GM12872 (cell line): ENCODE results near the gene UGT3A2.

Experiments
- TF ChIP-seq, protein P1 (sequence below): IDR thresholded peaks from 3 replicates; pipeline ENCODE4 v1.5.1; 2011; ENCODE audit warnings: low read depth, mild to moderate bottlenecking, low read length, moderate library complexity; ENCODE audit not compliant: insufficient read depth

Gene UGT3A2

DNA sequence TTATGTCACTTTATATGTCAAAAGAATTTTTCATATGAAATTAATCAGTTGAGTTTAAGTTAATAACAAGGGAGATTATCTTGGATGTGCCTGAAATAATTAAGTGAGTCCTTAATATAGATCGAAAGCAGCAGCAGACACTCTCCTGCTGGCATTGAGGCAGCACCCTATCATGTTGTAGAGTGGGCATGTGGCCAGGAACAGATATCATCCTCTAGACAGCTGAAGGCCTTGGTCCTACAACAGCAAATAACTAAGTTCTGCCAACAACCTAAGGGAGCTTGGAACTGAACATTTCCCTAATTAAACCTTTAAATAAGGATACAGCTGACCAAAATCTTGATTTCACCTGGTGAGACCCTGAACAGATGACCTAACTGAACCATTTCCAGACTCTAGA, 49.7 kb downstream of the UGT3A2 start:
- TF ChIP-seq, protein P1, sequence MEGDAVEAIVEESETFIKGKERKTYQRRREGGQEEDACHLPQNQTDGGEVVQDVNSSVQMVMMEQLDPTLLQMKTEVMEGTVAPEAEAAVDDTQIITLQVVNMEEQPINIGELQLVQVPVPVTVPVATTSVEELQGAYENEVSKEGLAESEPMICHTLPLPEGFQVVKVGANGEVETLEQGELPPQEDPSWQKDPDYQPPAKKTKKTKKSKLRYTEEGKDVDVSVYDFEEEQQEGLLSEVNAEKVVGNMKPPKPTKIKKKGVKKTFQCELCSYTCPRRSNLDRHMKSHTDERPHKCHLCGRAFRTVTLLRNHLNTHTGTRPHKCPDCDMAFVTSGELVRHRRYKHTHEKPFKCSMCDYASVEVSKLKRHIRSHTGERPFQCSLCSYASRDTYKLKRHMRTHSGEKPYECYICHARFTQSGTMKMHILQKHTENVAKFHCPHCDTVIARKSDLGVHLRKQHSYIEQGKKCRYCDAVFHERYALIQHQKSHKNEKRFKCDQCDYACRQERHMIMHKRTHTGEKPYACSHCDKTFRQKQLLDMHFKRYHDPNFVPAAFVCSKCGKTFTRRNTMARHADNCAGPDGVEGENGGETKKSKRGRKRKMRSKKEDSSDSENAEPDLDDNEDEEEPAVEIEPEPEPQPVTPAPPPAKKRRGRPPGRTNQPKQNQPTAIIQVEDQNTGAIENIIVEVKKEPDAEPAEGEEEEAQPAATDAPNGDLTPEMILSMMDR: no peak

- TF ChIP-seq, protein P1: no peak
Observed at GRCh38 chr5:36013182-36013581, 53.5 kb downstream of the UGT3A2 start.

DNA sequence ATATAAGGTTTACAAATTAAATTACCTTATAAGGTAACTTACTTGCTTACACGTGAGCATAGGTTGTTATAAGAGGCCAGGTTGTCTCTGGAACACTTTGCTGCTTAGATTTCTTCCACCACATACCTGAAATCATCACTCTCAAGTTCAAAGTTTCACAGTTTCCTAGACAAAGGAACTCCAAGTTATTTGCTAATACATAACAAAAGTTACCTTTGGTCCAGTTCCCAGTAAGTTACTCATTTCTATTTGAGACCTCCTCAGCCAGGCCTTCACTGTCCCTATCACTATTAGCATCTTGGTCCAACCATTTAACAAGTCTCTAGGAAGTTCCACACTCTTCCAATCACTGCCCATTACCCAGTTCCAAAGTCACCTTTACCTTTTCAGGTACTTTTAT, 57.0 kb downstream of the UGT3A2 start:
- TF ChIP-seq, protein P1: no peak

- TF ChIP-seq, protein P1: no peak
Observed at GRCh38 chr5:36007366-36007765, 59.3 kb downstream of the UGT3A2 start.

DNA sequence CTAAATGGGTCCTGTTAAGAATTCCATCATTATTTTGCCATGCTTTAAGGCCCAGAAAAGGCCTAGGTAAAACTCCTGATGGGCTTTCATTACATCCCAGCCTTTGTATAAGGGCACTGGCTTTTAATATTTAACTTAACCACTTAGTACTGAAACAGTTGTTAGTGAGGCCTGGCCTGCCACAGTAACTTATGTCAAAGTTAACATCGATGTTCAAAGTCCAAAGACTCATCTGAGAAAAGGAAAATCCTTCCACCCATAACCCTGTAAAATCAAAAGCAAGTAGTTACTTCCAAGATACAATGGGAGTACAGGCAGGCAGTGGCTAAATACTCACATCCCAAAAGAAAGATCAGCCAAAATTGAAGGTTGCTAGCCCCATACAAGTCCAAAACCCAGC, 60.5 kb downstream of the UGT3A2 start:
- TF ChIP-seq, protein P1: no peak

DNA sequence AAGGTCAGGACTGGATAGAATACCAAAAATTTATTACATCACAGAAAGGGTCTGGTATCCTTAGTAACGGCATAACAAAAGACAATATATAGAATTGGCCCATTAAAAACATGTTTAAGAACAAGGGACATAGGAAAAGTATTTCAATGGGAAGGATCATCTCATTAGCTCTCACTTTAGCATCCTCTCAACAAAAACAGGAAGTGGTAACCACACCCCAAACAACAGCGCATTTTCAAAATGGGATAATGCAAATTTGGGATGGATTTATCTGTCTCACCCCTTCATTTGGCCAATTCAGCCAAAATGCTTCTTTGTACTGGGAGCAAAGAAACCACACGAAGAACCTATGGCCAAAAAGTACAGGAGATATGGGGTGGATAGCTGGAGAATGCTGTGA, 65.7 kb downstream of the UGT3A2 start:
- TF ChIP-seq, protein P1: no peak

GRCh38 chr5:35999547-35999946, 67.1 kb downstream of the UGT3A2 start:
- TF ChIP-seq, protein P1: no peak

GRCh38 chr5:35996076-35996475, 70.6 kb downstream of the UGT3A2 start:
- TF ChIP-seq, protein P1: no peak
